Measurements from ENCODE around the gene ATXN1L.
"Not testable (repeated sequence)": the region's sequence is repeated elsewhere in the genome, so short reads cannot be mapped to it uniquely, and the experiment has no call there.

ATXN1L gene

GRCh38 chr16:71895679-71896365, 50.0 kb downstream of the ATXN1L start:
- H3K9ac ChIP-seq (ENCODE audit: low read length), result peak overlapping the region; percentile 99
- no peaks in the 10 kb centered on the region for H3K27me3 ChIP-seq (replicated peaks; ENCODE audit: control insufficient read depth, insufficient read depth, low read length)
- no peaks in the 10 kb centered on the region for H3K9me3 ChIP-seq (ENCODE audit: control insufficient read depth, low read length)
- DNase-seq (ENCODE audit: low read depth), result peak; percentile 57
- no peaks in the 10 kb centered on the region for H3K36me3 ChIP-seq (ENCODE audit: control insufficient read depth, insufficient read depth, low read length, severe bottlenecking)
- peaks cover 30% of the 10 kb centered on the region for H3K4me1 ChIP-seq (ENCODE audit: control insufficient read depth, insufficient read depth, low read length)
- H3K4me3 ChIP-seq (ENCODE audit: low read length), result peak overlapping the region; percentile 97

GRCh38 chr16:71896764-71897368, 51.1 kb downstream of the ATXN1L start:
- DNase-seq (ENCODE audit: low read depth), result no peak
- peak overlapping the region; percentile 97 for H3K4me3 ChIP-seq (ENCODE audit: low read length)
- H3K4me1 ChIP-seq (ENCODE audit: control insufficient read depth, insufficient read depth, low read length), result peaks cover 32% of the 10 kb centered on the region
- no peaks in the 10 kb centered on the region for H3K36me3 ChIP-seq (ENCODE audit: control insufficient read depth, insufficient read depth, low read length, severe bottlenecking)
- peak overlapping the region; percentile 99 for H3K9ac ChIP-seq (ENCODE audit: low read length)
- H3K27me3 ChIP-seq (replicated peaks; ENCODE audit: control insufficient read depth, insufficient read depth, low read length), result no peaks in the 10 kb centered on the region
- H3K9me3 ChIP-seq (ENCODE audit: control insufficient read depth, low read length), result no peaks in the 10 kb centered on the region

GRCh38 chr16:71899171-71899570, 53.4 kb downstream of the ATXN1L start:
- H3K4me3 ChIP-seq (ENCODE audit: low read length), result no peak overlapping the region
- no peaks in the 10 kb centered on the region for H3K27me3 ChIP-seq (replicated peaks; ENCODE audit: control insufficient read depth, insufficient read depth, low read length)
- no peaks in the 10 kb centered on the region for H3K9me3 ChIP-seq (ENCODE audit: control insufficient read depth, low read length)
- no peak for DNase-seq (ENCODE audit: low read depth)
- H3K36me3 ChIP-seq (ENCODE audit: control insufficient read depth, insufficient read depth, low read length, severe bottlenecking), result no peaks in the 10 kb centered on the region
- no peak overlapping the region for H3K9ac ChIP-seq (ENCODE audit: low read length)
- H3K4me1 ChIP-seq (ENCODE audit: control insufficient read depth, insufficient read depth, low read length), result peaks cover 28% of the 10 kb centered on the region

DNA sequence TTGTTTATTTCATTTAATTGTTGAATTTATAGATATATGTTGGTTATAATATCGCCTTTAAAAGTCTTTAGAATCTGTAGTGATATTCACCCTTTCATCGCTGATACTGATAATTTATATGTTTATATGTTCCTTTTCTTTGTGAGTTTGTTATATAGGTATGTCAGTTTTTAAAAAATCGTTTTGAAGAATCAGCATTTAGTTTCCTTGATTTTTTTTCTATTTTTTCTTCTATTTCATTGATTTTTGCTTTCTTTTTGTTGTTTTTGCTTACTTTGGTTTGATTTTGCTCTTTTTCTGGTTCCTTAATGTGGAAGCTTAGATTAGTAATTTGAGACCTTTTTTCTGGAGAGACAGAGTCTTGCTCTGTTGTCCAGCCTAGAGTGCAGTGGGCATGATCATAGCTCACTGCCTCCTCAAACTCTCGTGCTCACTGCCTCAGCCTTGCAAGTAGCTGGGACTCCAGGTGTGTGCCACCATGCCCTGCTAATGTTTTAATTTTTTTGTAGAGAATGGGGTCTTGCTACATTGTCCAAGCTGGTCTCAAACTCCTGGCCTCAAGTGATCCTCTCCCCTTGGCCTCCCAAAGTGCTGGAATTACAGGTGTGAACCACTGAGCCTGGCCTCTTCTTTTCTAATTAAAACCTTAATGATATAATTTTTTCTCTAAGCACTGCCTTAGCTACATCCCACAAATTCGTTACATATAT, 57.0 kb downstream of the ATXN1L start:
- Histone ChIP-seq H3K4me3 (ENCODE audit: low read length) (no peak overlapping the region), H3K9ac (ENCODE audit: low read length) (no peak overlapping the region), H3K9me3 (ENCODE audit: control insufficient read depth, low read length) (no peaks in the 10 kb centered on the region), H3K27me3 (replicated peaks; ENCODE audit: control insufficient read depth, insufficient read depth, low read length) (no peaks in the 10 kb centered on the region), H3K36me3 (ENCODE audit: control insufficient read depth, insufficient read depth, low read length, severe bottlenecking) (peaks cover 3% of the 10 kb centered on the region), H3K4me1 (ENCODE audit: control insufficient read depth, insufficient read depth, low read length) (peaks cover 19% of the 10 kb centered on the region)
- no peak for DNase-seq (ENCODE audit: low read depth)

- H3K9ac ChIP-seq (ENCODE audit: low read length), result no peak overlapping the region
- peaks cover 3% of the 10 kb centered on the region for H3K36me3 ChIP-seq (ENCODE audit: control insufficient read depth, insufficient read depth, low read length, severe bottlenecking)
- no peak overlapping the region for H3K4me3 ChIP-seq (ENCODE audit: low read length)
- peaks cover 18% of the 10 kb centered on the region for H3K4me1 ChIP-seq (ENCODE audit: control insufficient read depth, insufficient read depth, low read length)
- no peak for DNase-seq (ENCODE audit: low read depth)
- no peaks in the 10 kb centered on the region for H3K9me3 ChIP-seq (ENCODE audit: control insufficient read depth, low read length)
- H3K27me3 ChIP-seq (replicated peaks; ENCODE audit: control insufficient read depth, insufficient read depth, low read length), result no peaks in the 10 kb centered on the region
These were observed 57.8 kb downstream of the ATXN1L start for GRCh38 chr16:71903608-71904007.

DNA sequence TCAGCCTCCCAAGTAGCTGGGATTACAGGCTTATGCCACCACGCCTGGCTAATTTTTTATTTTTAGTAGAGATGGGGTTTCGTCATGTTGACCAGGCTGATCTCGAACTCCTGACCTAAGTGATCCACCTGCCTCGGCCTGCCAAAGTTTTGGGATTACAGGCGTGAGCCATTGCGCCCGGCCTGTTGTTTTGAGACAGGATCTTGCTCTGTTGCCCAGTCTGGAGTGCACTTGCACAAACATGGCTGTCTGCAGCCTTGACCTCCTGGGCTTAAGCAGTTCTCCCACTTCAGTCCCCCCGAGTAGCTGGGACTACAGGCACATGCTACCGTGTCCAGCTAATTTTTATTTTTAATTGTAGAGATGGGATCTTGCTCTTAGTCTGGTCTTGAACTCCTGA, 58.5 kb downstream of the ATXN1L start:
- Histone ChIP-seq H3K4me3 (ENCODE audit: low read length) (no peak overlapping the region), H3K4me1 (ENCODE audit: control insufficient read depth, insufficient read depth, low read length) (peaks cover 16% of the 10 kb centered on the region), H3K9me3 (ENCODE audit: control insufficient read depth, low read length) (no peaks in the 10 kb centered on the region), H3K9ac (ENCODE audit: low read length) (no peak overlapping the region), H3K36me3 (ENCODE audit: control insufficient read depth, insufficient read depth, low read length, severe bottlenecking) (peaks cover 3% of the 10 kb centered on the region), H3K27me3 (replicated peaks; ENCODE audit: control insufficient read depth, insufficient read depth, low read length) (no peaks in the 10 kb centered on the region)
- no peak for DNase-seq (ENCODE audit: low read depth)

GRCh38 chr16:71905765-71906164, 60.0 kb downstream of the ATXN1L start:
- not testable (repeated sequence) for H3K27me3 ChIP-seq (replicated peaks; ENCODE audit: control insufficient read depth, insufficient read depth, low read length); H3K4me1 ChIP-seq (ENCODE audit: control insufficient read depth, insufficient read depth, low read length); DNase-seq (ENCODE audit: low read depth); H3K4me3 ChIP-seq (ENCODE audit: low read length); H3K36me3 ChIP-seq (ENCODE audit: control insufficient read depth, insufficient read depth, low read length, severe bottlenecking); H3K9ac ChIP-seq (ENCODE audit: low read length); H3K9me3 ChIP-seq (ENCODE audit: control insufficient read depth, low read length)
